Natural killer cell treated with Interleukin-12 subunit alpha and Interleukin-12 subunit beta and Interleukin-15 and Interleukin-18, amount 100 ng/mL, for 72 hours (primary cell): Measurements from ENCODE around the gene KAT2B. TPM values are rescaled to one million over a fixed set of nuclear protein-coding genes. Genes with fewer than 3 reads are reported as not detected.

ENCODE experiments used
- ATAC-seq, 2 donors: fragments of 150-1000 bp; cut with Tn5 transposase in 1 of 2; sonication (Bioruptor Pico), chemical (Tn5 transposase) in 1 of 2; 2 replicates each; pipeline ENCODE4 v1.10.0; 2021
- DNase-seq: peaks from one replicate; pipeline ENCODE4 v3.0.0; 2022; ENCODE audit warnings: low spot score
- H3K27ac Mint-ChIP-seq, 2 donors: 1 replicate in 1 of 2; 2 replicates in 1 of 2; pipeline ENCODE4 v1.8.0; 2022; ENCODE audit warnings: mixed read lengths in 2 of 2, mild to moderate bottlenecking in 1 of 2, moderate library complexity in 1 of 2
- H3K27me3 Mint-ChIP-seq, 2 donors: 1 replicate in 1 of 2; 2 replicates in 1 of 2; pipeline ENCODE4 v1.8.0; 2022; ENCODE audit warnings: mixed read lengths in 2 of 2
- H3K36me3 Mint-ChIP-seq: one replicate; pipeline ENCODE4 v1.8.0; 2022; ENCODE audit warnings: mixed read lengths
- H3K4me1 Mint-ChIP-seq, 2 donors: 1 replicate in 1 of 2; 2 replicates in 1 of 2; pipeline ENCODE4 v1.8.0; 2022; ENCODE audit warnings: low read depth in 2 of 2, mixed read lengths in 2 of 2, mild to moderate bottlenecking in 1 of 2
- H3K4me3 Mint-ChIP-seq: one replicate; pipeline ENCODE4 v1.8.0; 2022; ENCODE audit warnings: mixed read lengths
- H3K9me3 Mint-ChIP-seq: 2 replicates; pipeline ENCODE4 v1.8.0; 2022; ENCODE audit warnings: mixed read lengths
- total RNA-seq, 2 donors: library from RNA; stranded (reverse); gene quantifications; one replicate each; pipeline ENCODE4 v1.2.3, GENCODE V29; 2022

KAT2B gene
- total RNA-seq, 2 donors from 2014 or later: 78.4 to 88.3 TPM

GRCh38 chr3:20104167-20104661 is 64.0 kb downstream of the KAT2B start:
- peak; percentile 88 to 92 for ATAC-seq
- peak; percentile 75 for DNase-seq
- Mint-ChIP-seq H3K27ac (peak overlapping the region; percentile 88 to 96), H3K27me3 (no peaks in the 10 kb centered on the region), H3K4me3 (peak overlapping the region; percentile 81), H3K4me1 (peaks cover 50 to 57% of the 10 kb centered on the region in 2 donors), H3K9me3 (no peaks in the 10 kb centered on the region), H3K36me3 (peaks cover 4% of the 10 kb centered on the region)

- peaks cover 4% of the 10 kb centered on the region for H3K36me3 Mint-ChIP-seq
- H3K4me3 Mint-ChIP-seq: peak overlapping the region; percentile 81
- peak overlapping the region; percentile 88 to 96 for H3K27ac Mint-ChIP-seq
- H3K4me1 Mint-ChIP-seq: peaks cover 42 to 49% of the 10 kb centered on the region in 2 donors
- no peaks in the 10 kb centered on the region for H3K27me3 Mint-ChIP-seq
- no peaks in the 10 kb centered on the region for H3K9me3 Mint-ChIP-seq
- no peak for DNase-seq
- no peak for ATAC-seq
Measured at GRCh38 chr3:20105513-20106280, 65.5 kb downstream of the KAT2B start.

GRCh38 chr3:20107722-20108121 is 67.5 kb downstream of the KAT2B start:
- Mint-ChIP-seq H3K36me3 (peaks cover 8% of the 10 kb centered on the region), H3K27ac (no peak overlapping the region)

GRCh38 chr3:20108869-20109268 is 68.6 kb downstream of the KAT2B start:
- Mint-ChIP-seq H3K36me3 (peaks cover 15% of the 10 kb centered on the region), H3K27ac (peak overlapping the region; percentile 19 to 80), H3K4me1 (peaks cover 34 to 36% of the 10 kb centered on the region in 2 donors), H3K9me3 (no peaks in the 10 kb centered on the region), H3K4me3 (no peak overlapping the region), H3K27me3 (no peaks in the 10 kb centered on the region)
- no peak for ATAC-seq
- no peak for DNase-seq

More at GRCh38 chr3:20107722-20108121, 67.5 kb downstream of the KAT2B start:
- Mint-ChIP-seq H3K4me1 (peaks cover 34 to 41% of the 10 kb centered on the region in 2 donors), H3K27me3 (no peaks in the 10 kb centered on the region), H3K4me3 (no peak overlapping the region), H3K9me3 (no peaks in the 10 kb centered on the region)
- ATAC-seq (no peak), DNase-seq (no peak)

- no peaks in the 10 kb centered on the region for H3K9me3 Mint-ChIP-seq
- ATAC-seq (no peak), DNase-seq (no peak)
- H3K4me3 Mint-ChIP-seq: no peak overlapping the region
- no peaks in the 10 kb centered on the region for H3K27me3 Mint-ChIP-seq
- H3K4me1 Mint-ChIP-seq: peaks cover 20% of the 10 kb centered on the region in 2 donors
- peaks cover 25% of the 10 kb centered on the region for H3K36me3 Mint-ChIP-seq
- H3K27ac Mint-ChIP-seq: peak overlapping the region in 1 of 2 donors; percentile 53
Measured at GRCh38 chr3:20110826-20111225, 70.6 kb downstream of the KAT2B start.

- no peaks in the 10 kb centered on the region for H3K9me3 Mint-ChIP-seq
- H3K4me3 Mint-ChIP-seq: no peak overlapping the region
- no peak overlapping the region for H3K27ac Mint-ChIP-seq
- no peak for ATAC-seq
- peaks cover 31% of the 10 kb centered on the region for H3K36me3 Mint-ChIP-seq
- no peak for DNase-seq
- H3K27me3 Mint-ChIP-seq: no peaks in the 10 kb centered on the region
- peaks cover 12 to 14% of the 10 kb centered on the region in 2 donors for H3K4me1 Mint-ChIP-seq
Measured at GRCh38 chr3:20111836-20112235, 71.6 kb downstream of the KAT2B start.

- Mint-ChIP-seq H3K4me1 (peaks cover 8 to 9% of the 10 kb centered on the region in 2 donors), H3K9me3 (no peaks in the 10 kb centered on the region), H3K4me3 (no peak overlapping the region), H3K27ac (no peak overlapping the region), H3K36me3 (peaks cover 35% of the 10 kb centered on the region), H3K27me3 (no peaks in the 10 kb centered on the region)
- DNase-seq (no peak), ATAC-seq (no peak)
Measured at GRCh38 chr3:20121088-20121487, 80.8 kb downstream of the KAT2B start.

GRCh38 chr3:20123131-20123652 is 82.9 kb downstream of the KAT2B start:
- no peaks in the 10 kb centered on the region for H3K9me3 Mint-ChIP-seq
- DNase-seq (no peak), ATAC-seq (no peak)
- H3K4me3 Mint-ChIP-seq: no peak overlapping the region
- no peaks in the 10 kb centered on the region for H3K27me3 Mint-ChIP-seq
- peaks cover 31% of the 10 kb centered on the region for H3K36me3 Mint-ChIP-seq
- H3K27ac Mint-ChIP-seq: peak overlapping the region in 1 of 2 donors; percentile 6
- H3K4me1 Mint-ChIP-seq: peaks cover 5 to 9% of the 10 kb centered on the region in 2 donors

- Mint-ChIP-seq H3K4me3 (no peak overlapping the region), H3K9me3 (no peaks in the 10 kb centered on the region), H3K36me3 (peaks cover 29% of the 10 kb centered on the region), H3K27ac (peak overlapping the region in 1 of 2 donors; percentile 76), H3K27me3 (no peaks in the 10 kb centered on the region), H3K4me1 (peaks cover 5 to 9% of the 10 kb centered on the region in 2 donors)
- ATAC-seq: no peak
- no peak for DNase-seq
Measured at GRCh38 chr3:20125289-20125688, 85.0 kb downstream of the KAT2B start.

- Mint-ChIP-seq H3K27ac (peak overlapping the region; percentile 36 to 76), H3K4me3 (no peak overlapping the region), H3K36me3 (peaks cover 29% of the 10 kb centered on the region), H3K4me1 (peaks cover 8 to 9% of the 10 kb centered on the region in 2 donors), H3K27me3 (no peaks in the 10 kb centered on the region), H3K9me3 (no peaks in the 10 kb centered on the region)
- no peak for ATAC-seq
- no peak for DNase-seq
Measured at GRCh38 chr3:20125897-20126296, 85.7 kb downstream of the KAT2B start.

- peak overlapping the region in 1 of 2 donors; percentile 2 for H3K27ac Mint-ChIP-seq
- ATAC-seq: no peak
- H3K4me1 Mint-ChIP-seq: peaks cover 4 to 10% of the 10 kb centered on the region in 2 donors
- no peaks in the 10 kb centered on the region for H3K27me3 Mint-ChIP-seq
- H3K4me3 Mint-ChIP-seq: no peak overlapping the region
- H3K9me3 Mint-ChIP-seq: no peaks in the 10 kb centered on the region
- H3K36me3 Mint-ChIP-seq: peaks cover 22% of the 10 kb centered on the region
- DNase-seq: no peak
Measured at GRCh38 chr3:20128358-20128757, 88.1 kb downstream of the KAT2B start.

GRCh38 chr3:20130106-20130505 is 89.9 kb downstream of the KAT2B start:
- Mint-ChIP-seq H3K4me1 (peaks cover 4 to 10% of the 10 kb centered on the region in 2 donors), H3K27ac (peak overlapping the region in 1 of 2 donors; percentile 49), H3K9me3 (no peaks in the 10 kb centered on the region), H3K36me3 (peaks cover 22% of the 10 kb centered on the region), H3K4me3 (no peak overlapping the region), H3K27me3 (no peaks in the 10 kb centered on the region)
- DNase-seq (no peak), ATAC-seq (no peak)

GRCh38 chr3:20136231-20136630 is 96.0 kb downstream of the KAT2B start:
- Mint-ChIP-seq H3K27me3 (no peaks in the 10 kb centered on the region), H3K36me3 (peaks cover 14% of the 10 kb centered on the region), H3K4me1 (peaks cover 0 to 6% of the 10 kb centered on the region in 2 donors), H3K9me3 (no peaks in the 10 kb centered on the region), H3K27ac (peak overlapping the region in 1 of 2 donors; percentile 2), H3K4me3 (no peak overlapping the region)
- DNase-seq: no peak
- no peak for ATAC-seq

- DNase-seq: no peak
- Mint-ChIP-seq H3K27me3 (no peaks in the 10 kb centered on the region), H3K9me3 (no peaks in the 10 kb centered on the region), H3K36me3 (peaks cover 23% of the 10 kb centered on the region), H3K4me1 (peaks cover 0 to 5% of the 10 kb centered on the region in 2 donors), H3K4me3 (no peak overlapping the region), H3K27ac (peak overlapping the region in 1 of 2 donors; percentile 2)
- ATAC-seq: no peak
Measured at GRCh38 chr3:20137647-20138046, 97.4 kb downstream of the KAT2B start.
